ENCODE measurements around the gene SPO11.

The SPO11 gene

GRCh38 chr20:57392512-57393271 lies 63.1 kb downstream of the SPO11 start:
- Histone ChIP-seq H3K36me3 (ENCODE audit: control insufficient read depth in 2 of 2, insufficient read depth in 2 of 2, low read length in 2 of 2) (peaks cover 18 to 25% of the 10 kb centered on the region in 2 donors), H3K4me1 (ENCODE audit: control insufficient read depth, insufficient read depth, low read length) (peaks cover 72% of the 10 kb centered on the region), H3K27me3 (ENCODE audit: control insufficient read depth in 1 of 2, insufficient read depth in 2 of 2, low read length in 2 of 2) (no peaks in the 10 kb centered on the region), H3K27ac (ENCODE audit: low read length) (peak overlapping the region; percentile 89), H3K9ac (ENCODE audit: low read length in 2 of 2) (peak overlapping the region; percentile 80 to 87), H3K4me3 (ENCODE audit: low read length in 2 of 2) (peak overlapping the region; percentile 68 to 84), H3K9me3 (ENCODE audit: control insufficient read depth in 2 of 2, low read length in 2 of 2) (no peaks in the 10 kb centered on the region)
